ENCODE measurements around the gene ODAD2. TPM values are rescaled to one million over a fixed set of nuclear protein-coding genes. Genes with fewer than 3 reads are reported as not detected.

Gene ODAD2
- total RNA-seq, 1 experiment from 2014 or later, result 4.1 TPM

DNA sequence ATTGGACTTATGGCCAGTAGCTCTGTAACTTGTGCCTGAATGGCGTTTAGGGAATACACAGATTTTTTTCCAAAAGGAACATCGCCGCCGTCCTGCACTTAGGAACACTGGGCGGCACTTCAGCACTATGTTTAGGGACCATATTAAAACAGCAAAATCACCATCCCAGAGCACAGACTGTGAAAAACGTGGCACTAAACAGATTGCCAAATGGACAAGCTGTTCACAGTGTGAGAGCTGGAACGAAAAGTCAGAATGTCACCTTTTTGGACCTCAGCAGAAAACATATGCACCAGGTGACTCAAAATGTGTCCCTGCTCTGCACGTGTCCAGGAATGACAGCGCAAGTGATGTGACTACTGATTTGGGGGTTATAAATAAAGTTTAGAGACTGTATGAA is 87.9 kb downstream of the ODAD2 start:
- no peak for TF ChIP-seq ETV6 (CRISPR knock-in tag; IDR thresholded peaks at IDR 0.05)
- TF ChIP-seq, protein P1, sequence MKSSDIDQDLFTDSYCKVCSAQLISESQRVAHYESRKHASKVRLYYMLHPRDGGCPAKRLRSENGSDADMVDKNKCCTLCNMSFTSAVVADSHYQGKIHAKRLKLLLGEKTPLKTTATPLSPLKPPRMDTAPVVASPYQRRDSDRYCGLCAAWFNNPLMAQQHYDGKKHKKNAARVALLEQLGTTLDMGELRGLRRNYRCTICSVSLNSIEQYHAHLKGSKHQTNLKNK (CRISPR knock-in tag; IDR thresholded peaks at IDR 0.05), result no peak
- TF ChIP-seq, protein P2, sequence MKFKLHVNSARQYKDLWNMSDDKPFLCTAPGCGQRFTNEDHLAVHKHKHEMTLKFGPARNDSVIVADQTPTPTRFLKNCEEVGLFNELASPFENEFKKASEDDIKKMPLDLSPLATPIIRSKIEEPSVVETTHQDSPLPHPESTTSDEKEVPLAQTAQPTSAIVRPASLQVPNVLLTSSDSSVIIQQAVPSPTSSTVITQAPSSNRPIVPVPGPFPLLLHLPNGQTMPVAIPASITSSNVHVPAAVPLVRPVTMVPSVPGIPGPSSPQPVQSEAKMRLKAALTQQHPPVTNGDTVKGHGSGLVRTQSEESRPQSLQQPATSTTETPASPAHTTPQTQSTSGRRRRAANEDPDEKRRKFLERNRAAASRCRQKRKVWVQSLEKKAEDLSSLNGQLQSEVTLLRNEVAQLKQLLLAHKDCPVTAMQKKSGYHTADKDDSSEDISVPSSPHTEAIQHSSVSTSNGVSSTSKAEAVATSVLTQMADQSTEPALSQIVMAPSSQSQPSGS (CRISPR knock-in tag; IDR thresholded peaks at IDR 0.05; ENCODE audit: borderline replicate concordance, low read depth), result no peak
- TF ChIP-seq E2F1 (CRISPR knock-in tag; IDR thresholded peaks at IDR 0.05), result no peak
- no peak for TF ChIP-seq TEAD1 (CRISPR knock-in tag; IDR thresholded peaks at IDR 0.05)
- no peak for TF ChIP-seq SP1 (CRISPR knock-in tag; conservative IDR thresholded peaks at IDR 0.05)
- no peak for TF ChIP-seq ZNF425 (CRISPR knock-in tag; conservative IDR thresholded peaks at IDR 0.05)
- TF ChIP-seq, protein P3, sequence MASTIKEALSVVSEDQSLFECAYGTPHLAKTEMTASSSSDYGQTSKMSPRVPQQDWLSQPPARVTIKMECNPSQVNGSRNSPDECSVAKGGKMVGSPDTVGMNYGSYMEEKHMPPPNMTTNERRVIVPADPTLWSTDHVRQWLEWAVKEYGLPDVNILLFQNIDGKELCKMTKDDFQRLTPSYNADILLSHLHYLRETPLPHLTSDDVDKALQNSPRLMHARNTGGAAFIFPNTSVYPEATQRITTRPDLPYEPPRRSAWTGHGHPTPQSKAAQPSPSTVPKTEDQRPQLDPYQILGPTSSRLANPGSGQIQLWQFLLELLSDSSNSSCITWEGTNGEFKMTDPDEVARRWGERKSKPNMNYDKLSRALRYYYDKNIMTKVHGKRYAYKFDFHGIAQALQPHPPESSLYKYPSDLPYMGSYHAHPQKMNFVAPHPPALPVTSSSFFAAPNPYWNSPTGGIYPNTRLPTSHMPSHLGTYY (CRISPR knock-in tag; IDR thresholded peaks at IDR 0.05), result no peak
- no peak for TF ChIP-seq PREB (CRISPR knock-in tag; IDR thresholded peaks at IDR 0.05; ENCODE audit: borderline replicate concordance)
- TF ChIP-seq GABPB1 (CRISPR knock-in tag; IDR thresholded peaks at IDR 0.05), result no peak
- TF ChIP-seq, protein P4, sequence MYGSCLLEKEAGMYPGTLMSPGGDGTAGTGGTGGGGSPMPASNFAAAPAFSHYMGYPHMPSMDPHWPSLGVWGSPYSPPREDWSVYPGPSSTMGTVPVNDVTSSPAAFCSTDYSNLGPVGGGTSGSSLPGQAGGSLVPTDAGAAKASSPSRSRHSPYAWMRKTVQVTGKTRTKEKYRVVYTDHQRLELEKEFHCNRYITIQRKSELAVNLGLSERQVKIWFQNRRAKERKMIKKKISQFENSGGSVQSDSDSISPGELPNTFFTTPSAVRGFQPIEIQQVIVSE (CRISPR knock-in tag; IDR thresholded peaks at IDR 0.05; ENCODE audit: borderline replicate concordance), result no peak
- no peak for TF ChIP-seq CREM (CRISPR knock-in tag; IDR thresholded peaks at IDR 0.05)
- TF ChIP-seq ZNF423 (CRISPR knock-in tag; IDR thresholded peaks at IDR 0.05), result no peak
- TF ChIP-seq JAZF1 (CRISPR knock-in tag; IDR thresholded peaks at IDR 0.05), result no peak
- no peak for TF ChIP-seq ZNF317 (CRISPR knock-in tag; IDR thresholded peaks at IDR 0.05; ENCODE audit: borderline replicate concordance, low read depth)
- DNase-seq (ENCODE audit: low spot score) (no peak), ATAC-seq (no peak)
- H3K27ac Mint-ChIP-seq, result peak overlapping the region; percentile 35; the same call in 1 of the 2 replicates
- peaks cover 2% of the 10 kb centered on the region; the same call in 1 of the 2 replicates for H3K36me3 Mint-ChIP-seq
- 0 out of 2 replicates have a peak overlapping the region, but pooled peaks have one; percentile 4 for H3K4me3 Mint-ChIP-seq
- CTCF ChIA-PET, result no interaction called here
- peaks cover 15% of the 10 kb centered on the region for H3K9me3 Mint-ChIP-seq
- no peaks in the 10 kb centered on the region for H3K27me3 Mint-ChIP-seq (ENCODE audit: low read depth)
- H3K4me1 Mint-ChIP-seq, result peaks cover 47% of the 10 kb centered on the region
- POLR2A ChIA-PET, result no interaction called here

DNA sequence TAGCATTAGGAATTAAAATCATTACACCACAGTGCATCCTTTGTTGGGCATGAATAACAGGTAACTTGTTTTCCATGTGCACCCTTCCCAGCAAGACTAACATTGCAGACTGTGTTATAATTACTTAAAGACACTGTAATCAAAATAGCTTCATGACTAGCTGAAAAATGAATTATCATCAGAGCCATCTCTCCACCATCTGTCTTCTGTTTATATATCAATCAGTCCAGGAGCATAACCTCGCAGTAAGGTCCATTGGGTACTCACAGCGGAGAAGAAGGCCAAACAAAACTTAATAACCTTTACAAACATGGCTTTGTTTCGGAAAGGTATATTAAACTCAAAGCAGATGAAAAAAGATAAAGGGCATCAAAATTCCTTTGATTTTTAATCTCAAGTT is 90.6 kb downstream of the ODAD2 start:
- Mint-ChIP-seq H3K4me3 (no peak overlapping the region), H3K27me3 (ENCODE audit: low read depth) (no peaks in the 10 kb centered on the region), H3K36me3 (peaks cover 12% of the 10 kb centered on the region; the same call in 1 of the 2 replicates), H3K9me3 (peaks cover 22% of the 10 kb centered on the region), H3K4me1 (peaks cover 44% of the 10 kb centered on the region), H3K27ac (no peak overlapping the region)
- POLR2A ChIA-PET, result no interaction called here
- DNase-seq (ENCODE audit: low spot score) (no peak), ATAC-seq (no peak)
- CTCF ChIA-PET, result no interaction called here
- TF ChIP-seq, protein P4 (CRISPR knock-in tag; IDR thresholded peaks at IDR 0.05; ENCODE audit: borderline replicate concordance), result no peak
- TF ChIP-seq SMAD4 (CRISPR knock-in tag; IDR thresholded peaks at IDR 0.05) (no peak), ZNF138 (CRISPR knock-in tag; conservative IDR thresholded peaks at IDR 0.05) (no peak), E2F4 (CRISPR knock-in tag; IDR thresholded peaks at IDR 0.05; ENCODE audit: borderline replicate concordance, low read depth) (no peak), NR2C2 (CRISPR knock-in tag; IDR thresholded peaks at IDR 0.05) (no peak), GTF2I (CRISPR knock-in tag; conservative IDR thresholded peaks at IDR 0.05) (no peak), OVOL2 (CRISPR knock-in tag; IDR thresholded peaks at IDR 0.05; ENCODE audit: borderline replicate concordance) (no peak), TEAD4 (CRISPR knock-in tag; IDR thresholded peaks at IDR 0.05) (no peak)
- TF ChIP-seq, protein P1 (CRISPR knock-in tag; IDR thresholded peaks at IDR 0.05), result no peak
- TF ChIP-seq, protein P2 (CRISPR knock-in tag; IDR thresholded peaks at IDR 0.05; ENCODE audit: borderline replicate concordance, low read depth), result no peak

All from WTC11 (cell line).